GM23248 (cell line): ENCODE data around the gene RNF152. TPM values are rescaled to one million over a fixed set of nuclear protein-coding genes. Genes with fewer than 3 reads are reported as not detected.

Source experiments
- DNase-seq: peaks from one replicate; pipeline ENCODE4 v3.0.0-alpha.2; 2015
- H2AFZ ChIP-seq: fragments of 200-600 bp; sonication (generic); 2 replicates; pipeline ENCODE4 v1.6.1; 2016; ENCODE audit warnings: antibody characterized with exemption
- H3F3A ChIP-seq: fragments of 200-600 bp; sonication (generic); 2 replicates; pipeline ENCODE4 v1.6.1; 2016; ENCODE audit warnings: mild to moderate bottlenecking, antibody characterized with exemption, mixed run types; ENCODE audit not compliant: insufficient read depth
- H3K27ac ChIP-seq: fragments of 200-600 bp; sonication (generic); 2 replicates; pipeline ENCODE4 v1.5.1; 2016; ENCODE audit warnings: mild to moderate bottlenecking
- H3K27me3 ChIP-seq: fragments of 200-600 bp; sonication (generic); replicated peaks from 2 replicates; pipeline ENCODE4 v1.6.1; 2016; ENCODE audit warnings: mild to moderate bottlenecking; ENCODE audit not compliant: insufficient read depth
- H3K36me3 ChIP-seq: fragments of 200-600 bp; sonication (generic); 2 replicates; pipeline ENCODE4 v1.6.1; 2016; ENCODE audit warnings: low read depth, mild to moderate bottlenecking
- H3K4me1 ChIP-seq: fragments of 200-600 bp; sonication (generic); 2 replicates; pipeline ENCODE4 v1.6.1; 2016; ENCODE audit warnings: mild to moderate bottlenecking; ENCODE audit not compliant: insufficient read depth
- H3K4me2 ChIP-seq: fragments of 200-600 bp; sonication (generic); one replicate; pipeline ENCODE4 v1.6.1; 2016; ENCODE audit warnings: mild to moderate bottlenecking; ENCODE audit not compliant: unreplicated experiment
- H3K4me3 ChIP-seq: fragments of 200-600 bp; sonication (generic); 2 replicates; pipeline ENCODE4 v1.5.1; 2016; ENCODE audit warnings: mild to moderate bottlenecking
- H3K79me2 ChIP-seq: fragments of 200-600 bp; sonication (generic); 2 replicates; pipeline ENCODE4 v1.6.1; 2016; ENCODE audit warnings: mild to moderate bottlenecking; ENCODE audit not compliant: insufficient read depth
- H3K9ac ChIP-seq: fragments of 200-600 bp; sonication (generic); 2 replicates; pipeline ENCODE4 v1.6.1; 2016; ENCODE audit warnings: mild to moderate bottlenecking
- H3K9me2 ChIP-seq: fragments of 200-600 bp; sonication (generic); 2 replicates; pipeline ENCODE4 v1.6.1; 2016; ENCODE audit warnings: mixed run types, mild to moderate bottlenecking, moderate library complexity; ENCODE audit not compliant: insufficient read depth
- H3K9me3 ChIP-seq: fragments of 200-600 bp; sonication (generic); one replicate; pipeline ENCODE4 v1.6.1; 2017; ENCODE audit warnings: low read depth
- H4K20me1 ChIP-seq: fragments of 200-600 bp; sonication (generic); 2 replicates; pipeline ENCODE4 v1.6.0; 2016; ENCODE audit not compliant: insufficient read depth
- EZH2 ChIP-seq: fragments of 200-600 bp; sonication (generic); IDR thresholded peaks from 2 replicates; pipeline ENCODE4 v1.6.1; 2018; ENCODE audit warnings: antibody characterized with exemption, mild to moderate bottlenecking; ENCODE audit not compliant: insufficient read depth, poor library complexity, severe bottlenecking
- EZH2phosphoT487 ChIP-seq: fragments of 200-600 bp; sonication (generic); IDR thresholded peaks from 2 replicates; pipeline ENCODE4 v1.6.1; 2018; ENCODE audit warnings: antibody characterized with exemption, moderate library complexity, mild to moderate bottlenecking, low read depth; ENCODE audit not compliant: insufficient read depth
- WGBS, 2 experiments: methylation state at CpG; one replicate each; pipeline ENCODE4 v1.1.6; 2015 to 2017; ENCODE audit warnings: low lambda C conversion rate in 2 of 2, low coverage in 1 of 2; ENCODE audit errors: missing lambda C conversion rate in 2 of 2; 5-methylcytosine and 5-hydroxymethylcytosine counted together
- in situ Hi-C: fragments of 300-500 bp; cut with MboI; formaldehyde crosslinking; loops from 2 replicates; pipeline ENCODE4 v1.15.0; 2020
- polyA plus RNA-seq: library from polyadenylated mRNA; unstranded; fragments of >200 nt; fragmentation: Nextera tagmentation; extraction: Ambion mirVana; gene quantifications from 2 replicates; pipeline ENCODE4 v1.2.1, GENCODE V29; 2016
- total RNA-seq: library from RNA; depleted of rRNA; stranded (reverse); fragments of >200 nt; shearing (Covaris generic); gene quantifications from 2 replicates; pipeline ENCODE4 v1.2.3, GENCODE V29; 2014

Gene RNF152
- total and polyA plus RNA-seq, 2 experiments from 2014 or later, result 1.9 to 11.3 TPM

DNA sequence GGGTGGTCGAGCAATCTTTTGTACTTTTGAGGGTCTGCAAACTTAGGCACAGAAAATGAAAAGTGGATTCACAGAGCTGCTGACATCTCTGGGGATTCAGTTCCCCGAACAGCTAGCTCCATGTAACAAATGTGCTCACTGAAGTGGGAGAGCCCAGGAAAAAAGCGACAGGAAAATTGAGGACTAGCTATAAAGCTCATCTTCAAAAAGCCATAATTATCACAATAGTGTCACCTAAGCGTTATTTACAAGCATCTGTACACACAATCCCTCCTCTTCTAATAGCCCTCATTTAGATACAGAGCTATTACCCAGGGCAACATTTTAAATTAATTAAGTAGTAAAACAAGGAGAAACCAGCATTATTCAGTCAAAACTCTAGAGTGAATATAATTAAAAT, 36.1 kb downstream of the RNF152 start:
- Histone ChIP-seq H3K4me3 (no peak overlapping the region), H4K20me1 (no peaks in the 10 kb centered on the region), H3K79me2 (peaks cover 82% of the 10 kb centered on the region), H3K27ac (no peak overlapping the region), H3K9me2 (no peaks in the 10 kb centered on the region), H3K27me3 (no peaks in the 10 kb centered on the region), H3K4me1 (peaks cover 11% of the 10 kb centered on the region), H3K9ac (no peak overlapping the region), H3F3A (0 out of 2 replicates have a peak, but pooled peaks cover 20% of the 10 kb centered on the region), H3K36me3 (no peaks in the 10 kb centered on the region), H3K9me3 (no peaks in the 10 kb centered on the region), H2AFZ (no peak overlapping the region), H3K4me2 (no peak overlapping the region)
- 95 to 98% methylated on average over 4 of the region's 4 CpGs for WGBS, 2 experiments
- TF ChIP-seq EZH2 (no peak), EZH2phosphoT487 (no peak)
- no peak for DNase-seq
- in situ Hi-C loops, result no loop called here

DNA sequence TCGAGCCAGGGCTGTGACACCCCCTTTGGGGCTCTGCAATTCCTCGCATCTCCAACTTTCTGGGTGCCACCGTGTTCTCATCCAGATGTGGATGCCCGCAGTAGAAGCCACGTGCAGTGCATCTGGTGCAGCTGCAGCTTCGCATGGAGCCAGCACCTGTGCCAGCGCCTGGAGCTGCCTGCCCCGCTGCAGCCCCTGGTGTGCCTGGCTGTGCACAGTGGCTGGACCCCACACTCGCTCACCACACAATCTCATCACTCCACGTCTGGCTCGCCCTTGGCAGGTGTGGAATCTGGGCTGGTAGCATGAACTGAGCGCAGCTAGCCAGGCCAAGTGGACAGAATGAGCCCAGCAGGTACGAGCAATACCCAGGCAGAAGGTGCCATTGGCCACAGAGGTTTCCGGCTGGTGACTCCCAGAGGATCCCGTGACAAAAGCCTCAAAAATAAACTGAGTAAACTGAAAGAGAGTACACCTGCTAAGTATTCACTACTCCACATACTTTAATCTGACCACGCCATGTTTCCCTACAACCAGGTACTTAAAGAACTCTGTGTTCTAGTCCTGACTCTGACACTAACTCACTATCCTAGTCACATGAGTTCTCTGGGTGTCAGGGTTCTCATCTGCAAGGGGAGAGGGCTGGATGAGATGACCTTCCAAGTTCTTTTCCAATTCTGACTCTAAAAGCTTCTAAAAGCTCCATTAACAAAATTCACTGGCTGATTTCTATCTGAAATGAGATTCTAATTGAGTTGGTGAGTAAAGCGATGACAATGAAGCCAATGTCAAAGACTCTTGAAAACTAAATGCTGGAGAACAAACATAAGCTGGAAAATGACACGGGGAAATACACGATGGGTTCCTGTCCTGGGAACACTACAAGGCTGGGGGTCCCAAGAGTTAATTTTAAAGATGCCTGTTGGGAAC, 37.1 kb downstream of the RNF152 start:
- WGBS, 2 experiments, result 97 to 99% methylated on average over 19 of the region's 19 CpGs

DNA sequence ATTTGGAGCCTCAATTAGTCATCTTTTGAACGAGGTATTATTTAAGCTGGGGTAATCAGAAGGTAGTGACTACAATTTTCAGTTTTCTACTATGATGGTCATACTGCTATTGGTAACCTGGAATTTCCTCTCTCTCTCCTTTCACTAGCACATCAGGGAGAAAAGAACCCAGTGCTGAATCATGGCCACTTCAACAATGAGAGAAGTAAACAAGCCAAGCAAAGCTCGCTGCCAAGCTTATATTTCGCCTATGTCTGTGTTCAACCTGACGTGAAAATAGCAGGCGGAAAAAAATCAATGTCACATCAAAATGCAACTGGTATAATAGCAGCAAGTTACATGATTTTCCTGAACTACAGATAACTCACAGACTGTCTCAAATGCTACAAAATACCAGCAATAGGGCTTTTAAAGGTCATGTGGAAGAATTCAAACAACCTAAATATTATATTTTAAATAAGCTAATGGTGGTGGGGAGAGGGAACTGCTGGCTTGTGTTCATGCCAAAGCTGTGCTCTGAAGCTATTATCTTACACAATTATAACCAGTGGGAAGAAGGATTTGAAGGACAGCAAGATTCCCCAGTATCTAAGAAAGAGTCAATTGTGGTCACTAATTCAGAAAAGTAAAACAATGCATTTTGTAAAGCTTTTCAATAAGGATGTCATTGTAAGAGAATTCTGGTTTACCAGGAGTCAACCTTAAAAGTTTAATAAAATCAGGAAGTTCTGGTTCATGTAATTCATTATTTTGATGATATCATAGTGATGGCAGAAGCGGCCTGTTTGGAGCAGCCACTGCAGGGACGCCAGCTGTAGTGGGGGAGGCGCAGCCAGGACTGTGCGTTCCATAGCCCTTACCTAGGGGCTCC, 38.0 kb downstream of the RNF152 start:
- H3K27me3 ChIP-seq, result no peaks in the 10 kb centered on the region
- no peaks in the 10 kb centered on the region for H3K9me3 ChIP-seq
- no peaks in the 10 kb centered on the region for H3K36me3 ChIP-seq
- WGBS, 2 experiments, result 88% methylated on average over 9 of the region's 9 CpGs
- no peaks in the 10 kb centered on the region for H4K20me1 ChIP-seq
- in situ Hi-C loops, result no loop called here
- H3K4me1 ChIP-seq, result peaks cover 16% of the 10 kb centered on the region
- no peak overlapping the region for H3K4me3 ChIP-seq
- no peaks in the 10 kb centered on the region for H3K9me2 ChIP-seq
- DNase-seq, result no peak
- H3K27ac ChIP-seq, result no peak overlapping the region
- H2AFZ ChIP-seq, result no peak overlapping the region
- TF ChIP-seq EZH2 (no peak), EZH2phosphoT487 (no peak)
- H3K79me2 ChIP-seq, result peaks cover 78% of the 10 kb centered on the region
- H3F3A ChIP-seq, result 0 out of 2 replicates have a peak, but pooled peaks cover 25% of the 10 kb centered on the region
- no peak overlapping the region for H3K9ac ChIP-seq
- H3K4me2 ChIP-seq, result no peak overlapping the region

More for the DNA sequence above, 37.1 kb downstream of the RNF152 start:
- H2AFZ ChIP-seq, result no peak overlapping the region
- H4K20me1 ChIP-seq, result no peaks in the 10 kb centered on the region
- peaks cover 78% of the 10 kb centered on the region for H3K79me2 ChIP-seq
- no peaks in the 10 kb centered on the region for H3K9me3 ChIP-seq
- no peaks in the 10 kb centered on the region for H3K9me2 ChIP-seq
- H3F3A ChIP-seq, result 0 out of 2 replicates have a peak, but pooled peaks cover 25% of the 10 kb centered on the region
- no peak overlapping the region for H3K4me2 ChIP-seq
- no peak overlapping the region for H3K9ac ChIP-seq
- DNase-seq, result no peak
- H3K36me3 ChIP-seq, result no peaks in the 10 kb centered on the region
- in situ Hi-C loops, result no loop called here
- no peak overlapping the region for H3K27ac ChIP-seq
- peaks cover 16% of the 10 kb centered on the region for H3K4me1 ChIP-seq
- no peak overlapping the region for H3K4me3 ChIP-seq
- TF ChIP-seq EZH2 (no peak), EZH2phosphoT487 (no peak)
- no peaks in the 10 kb centered on the region for H3K27me3 ChIP-seq

DNA sequence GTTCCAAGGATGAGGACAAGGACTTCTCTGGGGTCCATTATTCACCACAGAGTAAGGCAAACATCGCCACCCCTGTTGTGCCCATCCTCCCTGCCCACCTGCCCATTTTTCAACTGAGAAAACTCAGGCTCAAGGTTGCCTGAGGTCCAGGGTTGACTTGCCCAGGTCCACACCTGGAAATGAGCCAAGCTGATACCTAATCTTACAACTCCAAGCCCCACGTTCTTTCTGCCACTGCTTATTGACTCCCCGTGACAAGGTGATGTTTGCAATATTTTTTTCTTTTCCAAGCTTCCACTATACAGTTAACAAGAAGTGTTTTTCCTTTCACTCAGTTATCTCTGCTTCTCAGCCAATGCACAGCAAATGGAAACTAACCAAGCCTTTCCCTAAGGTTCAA, 39.0 kb downstream of the RNF152 start:
- Histone ChIP-seq H3K9me2 (no peaks in the 10 kb centered on the region), H3K9ac (no peak overlapping the region), H4K20me1 (no peaks in the 10 kb centered on the region), H3K9me3 (no peaks in the 10 kb centered on the region), H3F3A (0 out of 2 replicates have a peak, but pooled peaks cover 25% of the 10 kb centered on the region), H3K79me2 (peaks cover 78% of the 10 kb centered on the region), H2AFZ (no peak overlapping the region), H3K36me3 (no peaks in the 10 kb centered on the region), H3K27me3 (no peaks in the 10 kb centered on the region), H3K4me1 (peaks cover 16% of the 10 kb centered on the region), H3K4me3 (no peak overlapping the region), H3K4me2 (no peak overlapping the region), H3K27ac (no peak overlapping the region)
- TF ChIP-seq EZH2phosphoT487, result no peak
- no peak for TF ChIP-seq EZH2
- no peak for DNase-seq
- WGBS, 2 experiments, result 98% methylated on average over 3 of the region's 3 CpGs
- in situ Hi-C loops, result no loop called here
